ENCODE data around the gene SLC39A6.
"Not testable (repeated sequence)": the region's sequence is repeated elsewhere in the genome, so short reads cannot be mapped to it uniquely, and the experiment has no call there.

Gene SLC39A6, protein sequence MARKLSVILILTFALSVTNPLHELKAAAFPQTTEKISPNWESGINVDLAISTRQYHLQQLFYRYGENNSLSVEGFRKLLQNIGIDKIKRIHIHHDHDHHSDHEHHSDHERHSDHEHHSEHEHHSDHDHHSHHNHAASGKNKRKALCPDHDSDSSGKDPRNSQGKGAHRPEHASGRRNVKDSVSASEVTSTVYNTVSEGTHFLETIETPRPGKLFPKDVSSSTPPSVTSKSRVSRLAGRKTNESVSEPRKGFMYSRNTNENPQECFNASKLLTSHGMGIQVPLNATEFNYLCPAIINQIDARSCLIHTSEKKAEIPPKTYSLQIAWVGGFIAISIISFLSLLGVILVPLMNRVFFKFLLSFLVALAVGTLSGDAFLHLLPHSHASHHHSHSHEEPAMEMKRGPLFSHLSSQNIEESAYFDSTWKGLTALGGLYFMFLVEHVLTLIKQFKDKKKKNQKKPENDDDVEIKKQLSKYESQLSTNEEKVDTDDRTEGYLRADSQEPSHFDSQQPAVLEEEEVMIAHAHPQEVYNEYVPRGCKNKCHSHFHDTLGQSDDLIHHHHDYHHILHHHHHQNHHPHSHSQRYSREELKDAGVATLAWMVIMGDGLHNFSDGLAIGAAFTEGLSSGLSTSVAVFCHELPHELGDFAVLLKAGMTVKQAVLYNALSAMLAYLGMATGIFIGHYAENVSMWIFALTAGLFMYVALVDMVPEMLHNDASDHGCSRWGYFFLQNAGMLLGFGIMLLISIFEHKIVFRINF

DNA sequence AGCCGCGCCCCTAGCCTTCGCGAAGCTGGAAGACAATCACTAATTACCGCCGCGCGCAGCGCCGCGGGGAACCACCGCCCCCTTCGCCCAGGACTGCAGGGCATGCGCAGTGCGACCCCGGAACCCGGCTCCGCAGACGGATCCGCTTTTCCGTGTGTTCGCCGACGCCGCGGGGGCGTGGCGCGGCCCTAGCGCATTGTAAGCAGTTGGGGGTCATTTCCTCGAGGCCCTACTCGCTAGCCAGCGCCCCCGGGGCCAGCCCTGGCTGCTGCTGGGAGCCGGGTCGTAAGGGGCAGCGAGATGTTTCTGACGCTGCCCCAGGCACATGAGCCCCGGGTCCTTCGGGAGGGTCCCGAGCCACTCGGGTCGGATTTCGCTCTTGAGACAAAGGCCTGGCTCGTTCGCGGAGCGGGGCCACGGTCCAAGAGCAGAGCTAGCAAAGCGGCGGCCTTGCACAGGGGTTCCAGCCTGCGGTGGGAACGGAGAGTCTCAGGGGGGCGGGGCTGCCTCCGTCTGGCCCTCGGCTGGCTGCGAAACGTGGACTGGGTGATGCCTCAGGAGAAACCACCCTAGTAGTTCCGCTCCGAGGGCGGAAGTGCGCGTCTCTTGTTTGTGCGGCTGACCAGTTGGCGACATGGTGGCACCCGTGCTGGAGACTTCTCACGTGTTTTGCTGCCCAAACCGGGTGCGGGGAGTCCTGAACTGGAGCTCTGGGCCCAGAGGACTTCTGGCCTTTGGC lies at the start of gene SLC39A6, which contains the start of gene ELP2:
Gene SLC39A6 (minus strand): TSS at position 41 of the 739 bp plus-strand sequence. CDS start 2,333 bp downstream, outside the sequence.
Gene ELP2 (plus strand): TSS at position 600 of the 739 bp plus-strand sequence. CDS start 35 bp downstream, at position 635.
- peak; percentile 96 for DNase-seq

DNA sequence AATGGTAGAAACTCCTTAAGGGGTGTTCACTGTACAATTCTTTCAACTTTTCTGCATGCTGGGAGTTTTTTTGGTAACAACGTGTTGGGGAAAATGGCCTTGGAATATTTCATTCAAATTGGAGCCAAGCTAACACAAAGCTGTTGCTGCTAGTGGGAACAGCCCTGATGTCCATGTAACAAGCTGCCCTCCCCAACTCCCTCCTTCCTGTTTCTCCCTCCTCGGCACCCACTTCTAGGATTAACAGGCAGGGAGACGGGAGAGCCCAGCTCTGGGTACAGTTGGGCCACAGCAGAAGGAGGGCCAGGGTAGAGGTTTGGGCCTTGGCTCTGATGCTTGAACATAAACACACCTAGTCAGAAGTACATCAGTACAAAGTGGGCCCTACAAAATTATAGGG lies 48.8 kb upstream of the SLC39A6 start:
- DNase-seq: no peak

DNA sequence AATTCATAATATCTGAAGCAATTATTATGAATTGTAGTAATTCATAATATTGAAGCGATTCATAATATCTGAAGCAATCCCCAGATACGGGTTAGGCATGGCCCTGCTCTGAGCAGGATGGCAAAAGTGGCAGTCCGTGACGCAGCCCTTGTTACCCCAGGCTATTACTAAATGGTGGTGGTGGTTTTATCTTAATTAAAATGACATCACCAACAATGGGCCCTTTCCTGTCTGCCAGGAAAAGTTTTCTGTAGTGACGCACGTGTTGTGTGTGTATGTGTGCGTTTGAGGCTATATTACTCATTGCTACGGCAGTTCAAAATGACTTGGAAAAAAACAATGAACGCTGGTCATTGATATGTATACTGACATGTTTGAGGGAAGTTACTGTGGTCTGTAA lies 47.6 kb upstream of the SLC39A6 start:
- DNase-seq: peak; percentile 27

DNA sequence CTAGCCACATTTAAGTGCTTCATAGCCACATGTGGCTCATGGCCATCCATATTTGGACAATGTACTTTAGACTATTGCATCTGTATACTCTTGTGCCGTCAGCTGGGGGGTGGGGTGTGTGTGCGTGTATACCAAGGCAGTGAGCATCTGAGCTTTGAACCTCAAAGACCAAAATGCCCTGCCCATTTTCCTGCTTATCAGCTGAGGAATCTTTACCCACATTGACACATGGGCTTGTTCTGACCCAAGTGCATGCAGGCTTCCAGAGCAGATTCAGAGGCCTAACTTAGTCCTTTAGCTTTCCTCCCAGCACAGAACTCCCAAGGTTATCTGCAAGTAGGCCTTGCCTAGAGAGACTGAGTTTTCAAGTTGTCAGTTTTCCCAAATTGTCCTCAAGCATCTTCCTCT lies 47.0 kb upstream of the SLC39A6 start:
- DNase-seq: peak; percentile 31

DNA sequence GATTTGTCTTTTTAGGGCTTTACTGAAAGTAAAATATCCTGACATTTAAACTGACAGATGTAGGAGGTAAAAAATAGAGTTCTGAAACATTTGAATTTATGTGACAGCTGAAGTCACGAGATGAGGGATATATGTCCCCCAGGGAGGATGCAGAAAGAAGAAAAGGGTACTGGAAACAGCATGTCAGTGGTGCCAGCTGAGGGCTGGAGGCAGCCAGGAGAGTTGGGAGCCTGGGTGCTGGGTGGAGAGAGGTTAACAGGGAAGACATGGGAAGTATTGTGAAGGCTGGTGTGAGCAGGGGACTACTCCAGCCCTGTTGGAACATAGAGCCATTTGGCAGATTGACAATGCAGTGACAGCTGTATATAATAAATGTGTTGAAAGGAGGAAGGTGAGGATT lies 46.3 kb upstream of the SLC39A6 start:
- no peak for DNase-seq

DNA sequence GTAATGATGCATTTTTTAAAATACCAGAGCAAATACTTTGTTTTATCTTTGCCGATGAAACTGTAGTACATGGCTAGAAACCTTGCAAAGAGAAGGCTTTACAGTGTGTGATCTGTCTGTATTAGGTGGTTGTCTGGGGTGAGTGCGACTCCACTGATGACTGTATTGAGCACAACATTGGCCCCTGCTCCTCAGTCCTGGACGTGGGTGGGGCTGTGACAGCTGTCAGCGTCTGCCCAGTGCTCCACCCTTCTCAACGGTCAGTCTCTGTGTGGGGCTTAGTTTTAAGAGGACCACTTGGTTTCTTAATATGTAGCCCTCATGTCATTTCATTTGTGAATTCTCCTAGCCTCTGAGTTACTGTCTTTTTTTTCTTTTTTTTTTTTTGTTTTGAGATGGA lies 40.8 kb upstream of the SLC39A6 start:
- DNase-seq: no peak

DNA sequence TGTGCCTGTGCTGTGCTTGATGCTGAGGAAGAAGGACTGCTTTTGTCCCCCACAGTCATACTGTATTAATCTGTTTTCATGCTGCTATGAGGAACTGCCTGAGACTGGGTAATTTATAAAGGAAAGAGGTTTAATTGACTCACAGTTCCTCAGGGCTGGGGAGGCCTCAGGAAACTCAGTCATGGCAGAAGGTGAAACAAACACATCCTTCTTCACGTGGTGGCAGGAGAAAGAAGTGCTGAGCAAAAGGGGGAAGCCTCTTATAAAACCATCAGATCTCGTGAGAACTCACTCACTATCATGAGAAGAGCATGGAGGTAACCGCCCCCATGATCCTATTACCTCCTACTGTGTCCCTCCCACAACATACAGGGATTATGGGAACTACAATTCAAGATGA lies 39.2 kb upstream of the SLC39A6 start:
- not testable (repeated sequence) for DNase-seq

DNA sequence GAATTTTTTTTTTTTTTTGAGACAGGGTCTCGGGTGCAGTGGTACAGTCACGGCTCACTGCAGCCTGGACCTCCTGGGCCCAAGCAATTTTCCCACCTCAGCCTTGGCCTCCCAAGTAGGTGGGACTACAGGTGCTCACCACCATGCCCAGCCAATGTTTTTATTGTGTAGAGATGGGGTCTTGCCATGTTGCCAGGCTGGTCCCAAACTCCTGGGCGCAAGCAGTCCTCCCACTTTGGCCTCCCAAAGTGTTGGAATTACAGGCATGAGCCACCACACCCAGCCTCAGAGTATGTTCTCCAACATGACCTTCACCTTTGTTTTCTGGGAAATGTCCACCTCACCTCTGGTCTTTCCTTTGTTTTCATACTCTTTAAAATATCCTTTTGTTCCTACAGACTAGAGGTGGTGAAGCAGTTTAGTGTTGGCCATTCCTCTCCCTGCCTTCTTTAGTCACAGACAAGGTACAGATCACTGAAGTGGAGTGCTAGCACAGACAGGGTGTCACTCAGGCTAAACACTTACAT lies 38.6 kb upstream of the SLC39A6 start:
- no peak for DNase-seq

DNA sequence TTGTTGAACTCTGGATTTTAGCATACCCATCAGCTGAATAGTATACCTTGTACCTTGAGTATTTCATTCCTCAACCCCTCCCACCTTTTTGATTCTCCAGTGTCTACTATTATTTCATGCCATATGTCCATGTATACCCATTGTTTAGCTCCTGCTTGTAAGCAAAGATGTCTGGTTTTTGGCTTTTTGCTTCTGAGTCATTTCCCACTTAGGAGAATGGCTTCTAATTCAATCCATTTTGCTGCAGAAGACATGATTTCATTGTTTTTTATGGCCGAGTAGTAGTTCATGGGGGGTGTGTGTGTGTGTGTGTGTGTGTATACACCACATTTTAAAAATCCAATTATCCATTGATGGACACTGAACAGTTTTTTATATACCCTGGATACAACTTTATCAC lies 33.8 kb upstream of the SLC39A6 start:
- no peak for DNase-seq

DNA sequence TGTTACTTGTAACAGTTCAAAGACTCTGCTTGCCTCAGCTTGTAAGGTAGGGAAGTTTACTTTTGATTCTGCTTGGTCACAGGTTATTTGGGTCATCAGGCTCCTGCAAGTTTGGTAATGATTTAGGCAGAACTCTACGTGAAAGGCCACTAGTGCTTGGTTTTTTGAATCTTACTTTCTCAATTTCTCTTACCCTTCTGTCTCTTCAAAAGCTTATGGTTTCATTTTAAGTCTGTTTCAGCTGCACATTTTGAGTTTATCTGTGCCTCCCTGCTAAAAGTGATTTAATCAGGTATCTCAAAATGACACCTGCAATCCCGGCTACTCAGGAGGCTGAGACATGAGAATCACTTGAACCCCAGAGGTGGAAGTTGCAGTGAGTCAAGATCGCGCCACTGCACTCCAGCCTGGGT lies 31.8 kb upstream of the SLC39A6 start:
- peak; percentile 66 for DNase-seq

DNA sequence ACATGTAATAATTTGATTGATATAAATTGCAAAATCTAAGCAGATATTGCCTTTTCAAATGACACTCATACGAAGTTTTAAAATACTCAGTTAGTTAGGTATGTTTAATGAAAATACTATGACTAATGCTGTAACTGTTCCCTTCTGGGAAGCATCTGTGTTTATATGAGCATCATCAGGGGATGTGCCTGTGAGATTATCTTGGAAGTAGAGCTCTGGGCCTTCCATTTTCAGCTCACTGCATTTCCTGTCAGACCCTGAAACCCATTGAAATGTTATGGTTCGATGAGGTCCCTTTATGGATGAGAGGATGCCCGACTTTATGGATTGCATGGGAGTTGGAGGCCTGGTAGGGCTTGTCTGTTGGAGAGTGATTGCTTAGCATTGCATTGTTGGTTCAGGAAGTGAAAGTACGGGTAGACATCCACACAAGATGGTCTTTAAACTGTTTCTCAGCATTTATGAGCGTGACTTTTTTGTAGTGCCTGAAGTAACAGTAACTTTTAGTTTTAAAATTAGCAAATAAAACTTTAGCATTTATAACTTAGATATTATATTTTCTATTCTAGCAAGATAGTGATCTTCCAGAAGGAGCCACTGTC lies 29.2 kb upstream of the SLC39A6 start:
- DNase-seq: no peak

DNA sequence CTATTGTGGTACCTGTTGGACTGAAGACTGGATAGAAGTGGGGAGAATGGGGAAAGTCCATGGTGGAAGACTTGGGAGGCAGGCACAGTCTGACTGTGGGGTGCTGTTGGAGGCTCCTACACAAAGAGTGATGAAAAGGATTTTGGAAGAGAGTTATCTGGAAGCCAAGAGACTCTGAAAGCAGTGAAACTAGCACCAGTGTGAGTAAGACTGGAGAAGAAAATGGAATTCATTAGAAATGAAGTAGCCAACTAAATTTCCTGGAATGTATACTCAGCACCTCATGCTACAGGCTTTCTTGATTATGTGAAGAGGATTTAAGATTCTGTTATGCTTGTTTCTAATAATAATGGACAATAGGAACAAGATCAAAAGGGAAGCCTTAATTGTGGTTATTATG lies 28.3 kb upstream of the SLC39A6 start:
- DNase-seq: no peak

DNA sequence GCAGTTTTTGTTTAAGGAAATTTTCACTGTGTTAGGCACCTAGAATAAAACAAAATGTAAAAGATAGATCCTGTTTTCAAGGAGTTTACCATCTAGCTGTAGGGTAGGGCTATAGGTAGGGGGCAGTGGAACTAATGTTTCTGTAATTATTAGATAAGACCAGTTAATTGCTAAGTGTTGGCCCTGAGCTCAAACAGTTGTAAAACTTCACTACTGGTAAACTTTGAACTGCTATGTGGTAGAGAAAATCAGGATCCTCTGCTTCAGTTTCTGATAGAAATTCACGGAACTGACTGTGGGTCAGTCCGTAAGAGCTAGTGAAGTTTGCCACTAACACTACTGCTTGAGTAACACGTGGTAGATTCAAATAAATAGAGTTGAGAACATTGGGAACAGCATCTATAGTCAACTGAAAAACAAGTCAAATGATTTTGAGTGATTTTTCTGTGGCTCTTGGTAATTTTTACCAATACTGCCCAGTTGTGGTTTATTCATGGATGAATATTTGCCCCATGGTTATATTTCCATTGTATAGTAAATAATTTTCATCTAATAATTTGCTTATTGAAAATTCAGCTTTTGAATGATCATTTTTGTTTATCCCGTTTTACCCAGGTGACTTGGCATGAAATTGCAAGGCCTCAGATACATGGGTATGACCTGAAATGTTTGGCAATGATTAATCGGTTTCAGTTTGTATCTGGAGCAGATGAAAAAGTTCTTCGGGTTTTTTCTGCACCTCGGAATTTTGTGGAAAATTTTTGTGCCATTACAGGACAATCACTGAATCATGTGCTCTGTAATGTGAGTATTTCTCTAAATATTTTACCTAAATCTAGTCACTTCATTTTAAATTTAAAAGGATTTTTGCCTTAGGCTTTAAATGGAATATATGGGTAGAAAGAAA lies 27.0 kb upstream of the SLC39A6 start:
- DNase-seq: no peak

DNA sequence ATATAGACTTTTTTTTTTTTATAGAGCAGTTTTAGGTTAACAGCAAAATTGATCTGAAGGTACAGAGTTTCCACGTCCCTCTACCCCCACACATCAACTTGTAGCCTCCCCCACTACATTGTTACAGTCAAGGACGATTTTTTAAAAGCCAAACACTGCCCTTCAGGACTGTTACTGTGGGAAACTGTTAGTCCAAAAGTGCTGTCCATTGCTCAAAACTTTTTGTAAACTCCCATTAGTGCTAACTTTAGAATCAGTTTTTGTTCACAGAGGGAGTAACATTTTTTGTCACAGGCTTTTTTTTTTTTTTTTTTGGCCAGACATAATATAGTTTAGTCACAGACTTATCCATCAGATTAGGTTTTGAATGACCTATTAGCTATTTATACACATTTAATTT lies 24.6 kb upstream of the SLC39A6 start:
- no peak for DNase-seq

DNA sequence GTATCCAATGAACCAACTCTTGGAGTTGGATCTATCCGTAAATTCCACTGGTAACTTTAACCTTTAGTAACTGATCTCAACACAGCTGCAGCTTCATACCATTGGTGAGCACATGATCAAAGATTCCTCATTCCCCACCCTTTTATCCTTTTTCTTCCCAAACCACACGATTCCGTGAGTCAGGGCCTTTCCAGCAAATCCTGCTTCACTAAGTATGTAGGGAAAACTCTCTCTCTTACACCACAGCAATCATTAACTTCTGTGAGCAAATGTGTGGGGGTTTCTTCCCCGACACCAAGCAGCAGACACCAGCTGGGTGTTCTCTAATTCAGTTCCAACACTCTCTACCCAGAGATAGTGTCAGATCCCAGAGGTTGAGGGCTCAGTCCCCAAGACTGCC lies 24.1 kb upstream of the SLC39A6 start:
- DNase-seq: no peak

DNA sequence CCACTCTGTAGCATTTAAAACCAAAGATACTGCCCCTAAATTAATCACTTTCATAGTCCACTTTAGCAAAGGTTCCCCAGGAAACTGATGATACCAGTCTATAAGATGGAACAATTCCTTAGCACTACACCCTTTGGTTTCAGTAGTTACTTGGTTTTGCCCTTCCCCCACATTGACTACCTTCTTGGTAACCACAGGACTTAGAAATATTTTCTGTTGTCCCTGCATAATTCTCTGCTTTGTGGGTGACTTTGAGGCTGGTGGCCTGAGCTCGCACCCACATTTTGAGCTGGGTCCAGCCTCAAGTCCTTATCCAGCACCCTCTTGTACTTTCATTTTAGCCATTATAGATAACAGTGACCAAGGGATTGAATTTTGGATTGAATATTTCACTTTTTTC lies 23.6 kb upstream of the SLC39A6 start:
- no peak for DNase-seq

DNA sequence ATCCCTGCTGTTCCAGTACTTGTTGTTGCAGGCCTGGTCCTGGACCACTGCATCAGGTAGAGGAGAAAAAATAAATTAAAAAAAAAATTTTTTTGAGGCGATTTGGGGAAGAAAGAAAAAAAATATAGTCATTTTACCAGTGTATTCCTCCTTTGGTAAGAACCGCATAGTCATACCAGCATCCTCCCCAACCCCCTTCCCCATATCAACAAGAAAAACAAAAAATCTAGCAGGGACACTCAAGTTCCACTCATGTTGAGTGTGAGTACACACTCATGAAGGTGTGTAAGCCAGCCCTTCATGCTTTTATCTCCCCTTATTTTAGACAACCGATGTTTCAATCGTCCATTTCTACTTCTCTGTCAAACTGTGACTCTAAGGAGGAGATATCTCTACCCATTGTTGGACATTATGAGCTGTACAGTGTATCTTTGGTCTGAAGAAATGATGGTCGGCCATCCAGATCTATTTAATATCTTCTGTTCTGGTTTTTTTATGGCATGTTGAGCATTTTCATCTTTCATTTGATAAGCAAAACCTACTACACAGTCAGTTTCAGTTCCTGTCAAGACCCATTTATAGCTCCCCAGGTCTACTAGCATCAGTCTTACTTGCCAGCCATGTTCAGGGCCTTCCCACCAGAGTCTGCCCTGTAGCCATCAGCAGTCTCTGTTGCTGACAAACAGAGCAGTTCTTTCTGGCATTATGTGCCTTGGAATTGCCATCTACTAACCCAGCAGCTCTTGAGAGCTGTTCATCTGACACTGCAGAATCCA lies 20.6 kb upstream of the SLC39A6 start:
- no peak for DNase-seq

DNA sequence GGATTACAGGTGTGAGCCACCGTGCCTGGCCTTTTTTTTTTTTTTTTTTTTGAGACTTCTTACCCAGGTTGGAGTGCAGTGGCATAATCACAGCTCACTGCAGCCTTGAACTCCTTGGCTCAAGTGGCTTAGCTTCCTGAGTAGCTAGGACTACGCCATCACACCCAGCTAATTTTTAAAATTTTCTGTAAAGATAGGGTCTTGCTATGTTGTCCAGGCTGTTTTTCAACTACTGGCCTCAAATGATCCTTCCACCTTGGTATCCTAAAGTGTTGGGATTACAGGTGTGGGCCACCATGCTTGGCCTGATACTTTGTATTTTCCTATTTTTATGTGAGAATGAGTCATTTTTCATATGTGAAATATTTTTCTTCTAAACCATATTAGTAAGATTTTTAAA lies 14.3 kb upstream of the SLC39A6 start:
- no peak for DNase-seq

DNA sequence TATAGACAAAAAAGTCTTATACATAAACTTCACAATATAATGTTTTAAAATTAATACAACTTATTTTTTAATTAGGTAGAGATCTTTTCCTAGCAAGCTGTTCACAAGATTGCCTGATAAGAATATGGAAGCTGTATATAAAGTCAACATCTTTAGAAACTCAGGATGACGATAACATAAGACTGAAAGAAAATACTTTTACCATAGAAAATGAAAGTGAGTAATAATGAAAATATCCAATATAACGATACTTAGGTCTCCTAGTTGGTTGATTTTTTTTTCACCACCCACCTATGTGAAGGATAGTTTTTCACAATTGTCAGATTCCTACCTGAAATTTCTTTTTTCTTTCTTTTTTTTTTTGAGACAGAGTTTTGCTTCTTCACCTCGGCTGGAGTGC lies 13.6 kb upstream of the SLC39A6 start:
- DNase-seq: no peak

DNA sequence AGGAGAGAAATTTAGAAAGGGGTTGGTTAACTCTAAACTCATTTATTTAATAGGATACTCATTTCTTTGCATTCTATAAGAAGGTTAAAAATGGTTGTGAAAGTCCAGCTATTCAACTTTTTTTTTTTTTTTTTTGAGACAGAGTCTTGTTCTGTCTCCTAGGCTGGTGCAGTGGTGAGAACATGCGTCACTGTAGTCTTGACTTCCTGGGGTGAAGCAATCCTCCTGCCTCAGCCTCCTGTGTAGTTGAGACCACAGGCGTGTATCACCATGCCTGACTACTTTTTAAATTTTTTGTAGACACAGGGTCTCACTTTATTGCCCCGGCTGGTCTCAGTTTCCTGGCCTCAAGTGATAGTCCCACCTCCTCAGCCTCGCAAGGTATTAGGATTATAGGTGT lies 12.4 kb upstream of the SLC39A6 start:
- DNase-seq: peak; percentile 40

DNA sequence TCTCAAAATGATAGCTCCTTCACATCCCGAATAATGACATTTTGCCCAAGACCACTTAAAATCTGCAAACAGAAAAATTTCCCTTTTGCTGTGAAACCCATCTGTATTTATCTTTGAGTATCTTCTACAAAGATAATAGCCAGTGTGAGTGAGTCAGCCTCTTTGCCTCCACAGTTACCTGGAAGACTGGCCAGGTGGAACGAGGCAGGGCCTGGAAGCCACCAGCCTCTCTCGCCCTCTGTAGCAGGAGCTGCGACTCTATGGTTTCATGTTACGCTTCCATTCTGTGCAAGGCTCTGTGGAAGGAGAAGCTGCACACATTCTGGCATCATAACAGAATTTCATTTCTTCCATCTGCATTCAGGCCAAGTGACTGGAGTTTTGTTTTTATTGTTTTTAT lies 10.1 kb upstream of the SLC39A6 start:
- DNase-seq: no peak

Data from activated CD4-positive, alpha-beta T cell treated with anti-CD3 and anti-CD28 coated beads, Interleukin-10, Interleukin-2, amounts not matched to agents 100 ng/mL and 50 ng/mL, durations not matched to agents 16 hours and 8 hours (primary cell).